Breast epithelium (tissue), 3 donors: ENCODE measurements around the gene ARCN1.

Source experiments
- POLR2AphosphoS5 ChIP-seq, 3 donors: sonication (generic); formaldehyde crosslinking; IDR thresholded peaks; one replicate each; pipeline ENCODE4 v1.6.1; 2017; ENCODE audit warnings: antibody characterized with exemption in 3 of 3
- TF ChIP-seq, protein P1 (sequence below), 3 donors: fragments of 450-650 bp; IDR thresholded peaks; one replicate each; pipeline ENCODE4 v1.5.1; 2016 to 2017; ENCODE audit warnings: antibody characterized with exemption in 3 of 3, mild to moderate bottlenecking in 3 of 3, moderate library complexity in 3 of 3

DNA sequence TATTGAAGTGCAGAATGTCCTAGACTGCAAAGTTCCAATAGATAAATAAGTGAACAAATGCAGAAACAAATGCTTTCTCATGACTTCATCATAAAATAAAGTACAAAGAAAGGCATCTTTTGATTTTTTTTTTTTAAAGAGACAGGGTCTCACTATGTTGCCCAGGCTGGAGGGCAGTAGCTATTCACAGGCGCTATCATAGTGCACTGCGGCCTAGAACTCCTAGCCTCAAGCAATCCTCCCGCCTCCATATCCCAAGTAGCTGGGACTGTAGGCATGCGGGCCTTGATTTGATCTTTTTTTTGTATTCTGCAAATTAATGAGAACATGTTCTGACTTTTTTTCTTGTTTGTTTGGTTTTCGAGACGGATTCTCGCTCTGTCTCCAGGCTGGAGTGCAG lies 2.4 kb downstream of the ARCN1 start:
- TF ChIP-seq, protein P1, sequence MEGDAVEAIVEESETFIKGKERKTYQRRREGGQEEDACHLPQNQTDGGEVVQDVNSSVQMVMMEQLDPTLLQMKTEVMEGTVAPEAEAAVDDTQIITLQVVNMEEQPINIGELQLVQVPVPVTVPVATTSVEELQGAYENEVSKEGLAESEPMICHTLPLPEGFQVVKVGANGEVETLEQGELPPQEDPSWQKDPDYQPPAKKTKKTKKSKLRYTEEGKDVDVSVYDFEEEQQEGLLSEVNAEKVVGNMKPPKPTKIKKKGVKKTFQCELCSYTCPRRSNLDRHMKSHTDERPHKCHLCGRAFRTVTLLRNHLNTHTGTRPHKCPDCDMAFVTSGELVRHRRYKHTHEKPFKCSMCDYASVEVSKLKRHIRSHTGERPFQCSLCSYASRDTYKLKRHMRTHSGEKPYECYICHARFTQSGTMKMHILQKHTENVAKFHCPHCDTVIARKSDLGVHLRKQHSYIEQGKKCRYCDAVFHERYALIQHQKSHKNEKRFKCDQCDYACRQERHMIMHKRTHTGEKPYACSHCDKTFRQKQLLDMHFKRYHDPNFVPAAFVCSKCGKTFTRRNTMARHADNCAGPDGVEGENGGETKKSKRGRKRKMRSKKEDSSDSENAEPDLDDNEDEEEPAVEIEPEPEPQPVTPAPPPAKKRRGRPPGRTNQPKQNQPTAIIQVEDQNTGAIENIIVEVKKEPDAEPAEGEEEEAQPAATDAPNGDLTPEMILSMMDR (IDR thresholded peaks at IDR 0.05) = no peak
- TF ChIP-seq POLR2AphosphoS5 (IDR thresholded peaks at IDR 0.05) = no peak
